Measurements from ENCODE around the gene TTN. TPM values are rescaled to one million over a fixed set of nuclear protein-coding genes. Genes with fewer than 3 reads are reported as not detected.

Gene TTN
- total RNA-seq, 1 experiment from 2014 or later: 0.05 TPM

GRCh38 chr2:178796079-178796677 is 11.0 kb downstream of the TTN start:
- H3K79me2 ChIP-seq (ENCODE audit: insufficient read depth, low read length): no peaks in the 10 kb centered on the region
- H3K4me3 ChIP-seq (replicated peaks in 1 of 2; ENCODE audit: low read depth in 1 of 2, low read length in 2 of 2): no peak overlapping the region
- no peak overlapping the region for H2AFZ ChIP-seq (ENCODE audit: low read depth, low read length, poor library complexity, severe bottlenecking)
- no peak overlapping the region for H3K27ac ChIP-seq (ENCODE audit: low read depth, low read length)
- no peak overlapping the region for H3K4me2 ChIP-seq (ENCODE audit: low read length)
- H4K20me1 ChIP-seq (ENCODE audit: insufficient read depth): no peaks in the 10 kb centered on the region
- H3K36me3 ChIP-seq (ENCODE audit: control insufficient read depth in 1 of 2, insufficient read depth in 2 of 2, low read length in 2 of 2): no peaks in the 10 kb centered on the region
- 0 out of 2 replicates have a peak, but pooled peaks cover 5% of the 10 kb centered on the region for H3K27me3 ChIP-seq (ENCODE audit: insufficient read depth, low read length)
- DNase-seq (ENCODE audit: low read depth, low spot score) (peak; percentile 22), ATAC-seq (no peak)
- H3K9me2 ChIP-seq (ENCODE audit: insufficient read depth): no peaks in the 10 kb centered on the region
- intact Hi-C loops (cut with micrococcal nuclease): loop anchor here (1.0 to 10.0 kb wide), 5 partner anchors 118 to 955 kb away; no protein-coding TSS in a partner anchor
- RAD21 ChIA-PET (ENCODE audit: low non-redundant PET in 1 of 2, low total read pairs in 2 of 2, uncharacterized antibody in 2 of 2, unreplicated experiment in 2 of 2): no interaction called here
- no peak overlapping the region for H3K9ac ChIP-seq (ENCODE audit: low read length)
- CTCF ChIA-PET: interaction anchor here (0.6 to 2.5 kb wide), 4 partner anchors 8 to 615 kb away, joined by 3 to 12 read pairs (median 6); no protein-coding TSS in a partner anchor
- POLR2A ChIA-PET: no interaction called here
- no peaks in the 10 kb centered on the region for H3K4me1 ChIP-seq (ENCODE audit: control insufficient read depth in 1 of 2, insufficient read depth in 2 of 2, low read length in 2 of 2)
- no TSS peak for BruUV-seq (replicated peaks)
- no peaks in the 10 kb centered on the region for H3K9me3 ChIP-seq (ENCODE audit: control insufficient read depth in 1 of 2, insufficient read depth in 1 of 2, low read depth in 1 of 2, low read length in 2 of 2)
- TF ChIP-seq CBX3 (IDR thresholded peaks at IDR 0.05; ENCODE audit: low read depth): no peak
- no peak for TF ChIP-seq ELF1 (IDR thresholded peaks at IDR 0.05; ENCODE audit: borderline replicate concordance, low read depth)
- peak; percentile 85 for TF ChIP-seq RAD21 (IDR thresholded peaks at IDR 0.05; ENCODE audit: low read depth)
- peak; percentile 29 to 73 (median 70); a peak in 5 of 6 replicates for TF ChIP-seq CTCF (IDR thresholded peaks at IDR 0.05 in 2 of 3, conservative IDR thresholded peaks at IDR 0.05 in 1 of 3; ENCODE audit: borderline replicate concordance in 1 of 3, insufficient read depth in 1 of 3, low read depth in 2 of 3, low read length in 2 of 3)
- no peak for TF ChIP-seq EZH2phosphoT487 (IDR thresholded peaks at IDR 0.05; ENCODE audit: borderline replicate concordance)
- TF ChIP-seq EGR1 (IDR thresholded peaks at IDR 0.05; ENCODE audit: low read depth): no peak

- ChIA-PET RAD21 (ENCODE audit: low non-redundant PET in 1 of 2, low total read pairs in 2 of 2, uncharacterized antibody in 2 of 2, unreplicated experiment in 2 of 2) (no interaction called here), POLR2A (no interaction called here), CTCF (no interaction called here)
- no peak overlapping the region for H2AFZ ChIP-seq (ENCODE audit: low read depth, low read length, poor library complexity, severe bottlenecking)
- no peak overlapping the region for H3K4me2 ChIP-seq (ENCODE audit: low read length)
- H3K4me1 ChIP-seq (ENCODE audit: control insufficient read depth in 1 of 2, insufficient read depth in 2 of 2, low read length in 2 of 2): no peaks in the 10 kb centered on the region
- H3K36me3 ChIP-seq (ENCODE audit: control insufficient read depth in 1 of 2, insufficient read depth in 2 of 2, low read length in 2 of 2): no peaks in the 10 kb centered on the region
- no peaks in the 10 kb centered on the region for H3K9me2 ChIP-seq (ENCODE audit: insufficient read depth)
- no peak overlapping the region for H3K4me3 ChIP-seq (replicated peaks in 1 of 2; ENCODE audit: low read depth in 1 of 2, low read length in 2 of 2)
- no peak overlapping the region for H3K27ac ChIP-seq (ENCODE audit: low read depth, low read length)
- ATAC-seq (no peak), DNase-seq (ENCODE audit: low read depth, low spot score) (no peak)
- BruUV-seq (replicated peaks): no TSS peak
- no peaks in the 10 kb centered on the region for H4K20me1 ChIP-seq (ENCODE audit: insufficient read depth)
- H3K79me2 ChIP-seq (ENCODE audit: insufficient read depth, low read length): no peaks in the 10 kb centered on the region
- no peaks in the 10 kb centered on the region for H3K9me3 ChIP-seq (ENCODE audit: control insufficient read depth in 1 of 2, insufficient read depth in 1 of 2, low read depth in 1 of 2, low read length in 2 of 2)
- no peak overlapping the region for H3K9ac ChIP-seq (ENCODE audit: low read length)
- intact Hi-C loops (cut with micrococcal nuclease): no loop called here
- H3K27me3 ChIP-seq (ENCODE audit: insufficient read depth, low read length): no peaks in the 10 kb centered on the region
- TF ChIP-seq ZFX (IDR thresholded peaks at IDR 0.05) (no peak), YY1 (IDR thresholded peaks at IDR 0.05; ENCODE audit: extremely low read depth, insufficient replicate concordance, low read depth, low read length) (no peak), CTCF (IDR thresholded peaks at IDR 0.05 in 2 of 3, conservative IDR thresholded peaks at IDR 0.05 in 1 of 3; ENCODE audit: borderline replicate concordance in 1 of 3, insufficient read depth in 1 of 3, low read depth in 2 of 3, low read length in 2 of 3) (no peak), FOSL1 (IDR thresholded peaks at IDR 0.05; ENCODE audit: low read depth) (no peak), EZH2phosphoT487 (IDR thresholded peaks at IDR 0.05; ENCODE audit: borderline replicate concordance) (no peak), REST (IDR thresholded peaks at IDR 0.05; ENCODE audit: low read depth) (no peak), CEBPB (IDR thresholded peaks at IDR 0.05; ENCODE audit: low read depth) (no peak), SRF (IDR thresholded peaks at IDR 0.05; ENCODE audit: low read depth) (no peak)
Measured at GRCh38 chr2:178787934-178788333, 19.3 kb downstream of the TTN start.

Measured in HCT116 (cell line).